Spinal cord (tissue), 10 donors: Measurements from ENCODE around the gene SH3RF3. TPM values are rescaled to one million over a fixed set of nuclear protein-coding genes. Genes with fewer than 3 reads are reported as not detected.

Experiments
- DNase-seq, 6 donors: peaks; one replicate each; pipeline versions ENCODE4 v3.0.0 to v3.0.0-alpha.2; 2013 to 2015; ENCODE audit warnings: low spot score in 6 of 6, low read depth in 4 of 6
- H3K27ac ChIP-seq: one replicate; pipeline ENCODE4 v1.5.1; 2013; ENCODE audit warnings: low read depth, low read length, control low read depth
- H3K27me3 ChIP-seq: one replicate; pipeline ENCODE4 v1.6.1; 2013; ENCODE audit warnings: low read length; ENCODE audit not compliant: control insufficient read depth, insufficient read depth
- H3K36me3 ChIP-seq: one replicate; pipeline ENCODE4 v1.6.1; 2013; ENCODE audit warnings: low read length; ENCODE audit not compliant: control insufficient read depth, insufficient read depth
- H3K4me1 ChIP-seq: one replicate; pipeline ENCODE4 v1.6.1; 2013; ENCODE audit warnings: low read length; ENCODE audit not compliant: control insufficient read depth, insufficient read depth
- H3K4me3 ChIP-seq: one replicate; pipeline ENCODE4 v1.5.1; 2013; ENCODE audit warnings: low read depth, low read length, control low read depth
- H3K9me3 ChIP-seq: one replicate; pipeline ENCODE4 v1.6.1; 2013; ENCODE audit warnings: low read length; ENCODE audit not compliant: control insufficient read depth, insufficient read depth
- WGBS: methylation state at CpG from one replicate; pipeline ENCODE4 v1.1.5; 2013; ENCODE audit warnings: missing lambda C conversion rate; ENCODE audit not compliant: insufficient coverage; 5-methylcytosine and 5-hydroxymethylcytosine counted together
- polyA plus RNA-seq, 2 donors: library from polyadenylated mRNA; unstranded; fragments of 120-200 nt; gene quantifications; one replicate each; pipeline ENCODE4 v1.2.1, GENCODE V29; 2013; ENCODE audit not compliant: insufficient read length in 2 of 2
- total RNA-seq, 2 donors: library from RNA; depleted of rRNA in 1 of 2; stranded (reverse); fragments of 120-200 nt in 1 of 2; fragments of >200 nt in 1 of 2; gene quantifications; one replicate each; pipeline versions ENCODE4 v1.2.3 to v1.2.4, GENCODE V29; 2013 to 2014
- donor health status: healthy.

The SH3RF3 gene
- total and polyA plus RNA-seq, 4 donors: 4.8 to 11.8 (median 7.8) TPM

DNA sequence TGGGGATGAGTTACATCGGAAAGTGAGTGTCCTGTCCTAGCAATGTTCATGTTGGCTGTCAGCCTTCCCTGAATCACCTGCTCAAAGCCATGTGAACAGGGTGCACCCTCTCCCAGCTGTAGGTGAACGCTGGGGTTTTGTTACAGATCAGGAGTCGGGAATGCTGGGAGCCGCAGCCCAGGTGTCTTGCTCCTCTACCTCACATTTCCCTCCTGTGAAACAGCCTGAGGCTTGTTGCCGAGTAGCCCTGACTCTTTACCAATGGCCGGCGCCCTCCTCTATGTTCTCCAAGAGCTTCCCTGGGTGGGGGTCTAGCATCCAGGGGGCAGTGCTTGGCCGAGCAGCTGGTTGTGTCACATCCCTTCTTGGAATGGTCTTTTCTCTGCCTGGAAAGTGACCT, 164.7 kb downstream of the SH3RF3 start:
- Histone ChIP-seq H3K27ac (no peak overlapping the region), H3K4me3 (no peak overlapping the region), H3K36me3 (no peaks in the 10 kb centered on the region), H3K27me3 (no peaks in the 10 kb centered on the region), H3K9me3 (no peaks in the 10 kb centered on the region), H3K4me1 (peaks cover 13% of the 10 kb centered on the region)
- WGBS: 94% methylated on average over 6 of the region's 8 CpGs
- no peak for DNase-seq

DNA sequence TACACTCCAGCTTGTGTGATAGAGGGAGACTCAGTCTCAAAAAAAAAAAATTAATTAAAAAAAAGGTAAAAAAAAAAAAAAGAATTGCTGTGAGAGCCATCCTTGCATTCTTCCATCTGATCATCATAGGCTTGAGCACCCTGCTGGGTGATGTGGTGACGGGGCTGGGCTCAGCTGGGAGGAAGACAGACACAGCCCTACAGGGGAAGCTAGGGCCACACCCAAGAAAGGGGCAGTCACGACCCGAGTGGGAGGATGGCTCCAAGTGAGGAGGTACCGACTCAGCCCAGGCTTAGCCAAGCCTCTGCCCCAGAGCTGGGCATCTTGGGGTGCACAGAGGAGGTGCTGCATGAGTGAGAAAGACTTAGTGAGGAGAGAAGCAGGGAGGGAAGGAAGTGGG, 165.5 kb downstream of the SH3RF3 start:
- no peak for DNase-seq
- H3K4me1 ChIP-seq: peaks cover 21% of the 10 kb centered on the region
- H3K27ac ChIP-seq: no peak overlapping the region
- no peak overlapping the region for H3K4me3 ChIP-seq
- H3K27me3 ChIP-seq: no peaks in the 10 kb centered on the region
- H3K36me3 ChIP-seq: no peaks in the 10 kb centered on the region
- no peaks in the 10 kb centered on the region for H3K9me3 ChIP-seq
- WGBS: 95% methylated on average over 4 of the region's 4 CpGs

DNA sequence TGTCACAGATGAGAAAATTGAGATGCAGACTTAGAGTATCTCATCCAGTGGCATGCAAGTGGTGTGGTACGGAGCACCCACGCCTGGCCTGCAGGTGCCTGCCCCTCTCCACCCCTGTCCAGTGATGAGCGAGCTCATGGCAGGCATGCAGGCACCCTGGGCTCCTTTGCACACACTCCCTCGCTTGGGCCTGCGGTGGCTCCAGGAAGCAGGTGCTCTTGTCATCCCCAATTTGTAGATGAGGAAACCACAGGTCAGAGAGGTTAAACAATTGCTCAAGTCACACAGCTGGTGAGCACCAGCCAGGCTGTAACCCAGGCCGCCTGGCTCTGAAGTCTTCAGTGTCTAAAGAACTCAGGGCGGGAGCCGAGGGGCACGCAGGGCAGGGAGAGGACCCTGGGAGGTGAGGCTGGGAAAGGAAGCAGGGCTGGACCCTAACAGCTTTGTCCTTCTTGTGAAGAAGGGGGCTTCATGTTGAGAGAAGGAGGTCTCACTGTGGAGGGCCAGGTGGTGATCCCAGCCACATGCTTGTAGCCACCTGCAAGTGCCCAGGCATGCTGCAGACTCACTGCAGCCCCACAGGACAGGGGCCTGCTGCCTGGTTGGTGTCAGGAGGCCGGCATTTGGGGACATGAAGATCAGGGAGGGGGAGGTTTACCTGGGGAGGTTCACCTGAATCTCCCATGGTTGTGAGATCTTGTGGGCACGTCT, 166.2 kb downstream of the SH3RF3 start:
- Histone ChIP-seq H3K36me3 (no peaks in the 10 kb centered on the region), H3K27me3 (no peaks in the 10 kb centered on the region), H3K4me1 (peaks cover 23% of the 10 kb centered on the region), H3K4me3 (no peak overlapping the region), H3K27ac (no peak overlapping the region), H3K9me3 (no peaks in the 10 kb centered on the region)
- DNase-seq: no peak
- WGBS: 97% methylated on average over 11 of the region's 11 CpGs

DNA sequence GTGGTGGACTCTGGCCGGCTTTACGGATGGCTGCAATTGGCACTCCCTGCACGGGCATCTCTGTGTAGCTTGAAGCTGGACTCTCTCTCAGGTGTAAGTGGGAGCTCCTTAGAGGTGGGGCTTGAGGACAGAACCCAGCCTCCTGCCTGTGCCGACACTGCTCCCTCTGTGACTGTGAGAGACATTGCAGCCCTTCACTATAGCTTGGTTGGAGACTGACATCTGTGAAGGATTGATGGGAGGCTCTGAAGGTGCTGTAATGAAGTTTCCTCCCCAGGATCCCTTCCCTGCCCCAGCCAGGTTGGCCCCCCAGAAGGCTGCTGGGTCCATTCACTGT, 166.7 kb downstream of the SH3RF3 start:
- H3K4me3 ChIP-seq: no peak overlapping the region
- no peaks in the 10 kb centered on the region for H3K9me3 ChIP-seq
- no peak overlapping the region for H3K27ac ChIP-seq
- DNase-seq: no peak
- no peaks in the 10 kb centered on the region for H3K36me3 ChIP-seq
- no peaks in the 10 kb centered on the region for H3K27me3 ChIP-seq
- 92% methylated on average over 4 of the region's 4 CpGs for WGBS
- H3K4me1 ChIP-seq: peaks cover 25% of the 10 kb centered on the region

DNA sequence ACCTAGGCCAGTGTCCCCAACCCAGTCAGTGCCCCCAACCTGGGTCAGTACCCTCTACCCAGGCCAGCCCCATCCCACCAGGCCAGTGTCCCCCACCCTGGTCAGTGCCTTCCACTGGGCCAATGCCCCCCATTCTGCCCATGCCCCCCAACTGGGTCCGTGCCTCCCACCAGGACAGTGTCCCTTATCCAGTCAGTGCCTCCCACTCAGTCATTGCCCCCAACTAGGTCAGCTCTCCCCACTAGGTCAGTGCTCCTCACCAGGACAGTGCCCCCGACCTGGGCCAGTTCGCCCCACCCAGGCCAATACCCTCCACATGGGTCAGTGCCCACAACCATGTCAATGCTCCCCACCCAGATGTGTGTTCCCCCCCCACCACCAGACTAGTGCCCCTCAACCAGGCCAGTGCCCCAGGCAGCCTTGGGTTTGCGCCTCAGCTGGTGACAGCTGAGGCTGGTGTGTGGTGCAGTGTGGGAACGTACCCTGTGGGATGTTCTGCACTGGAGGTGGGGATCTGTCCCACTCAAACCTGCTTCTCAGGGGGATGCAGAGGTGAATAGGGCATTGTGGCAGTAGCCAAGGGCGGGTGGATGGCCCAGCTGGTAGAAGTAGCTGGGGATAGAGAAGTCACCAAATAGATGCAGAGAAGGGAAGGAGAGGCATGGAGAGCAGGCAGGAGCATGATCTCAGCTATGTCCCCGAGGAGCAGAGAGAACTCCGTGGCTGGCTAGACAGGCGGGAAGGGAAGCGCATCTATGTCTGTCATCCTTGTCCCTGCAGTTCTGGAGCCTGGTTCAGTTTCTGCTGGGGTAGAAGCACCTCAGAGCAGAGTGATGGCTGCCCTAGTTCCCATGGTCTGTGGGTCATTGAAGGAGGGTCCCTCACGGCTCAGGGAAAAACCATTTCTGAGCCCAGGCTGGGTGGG, 168.8 kb downstream of the SH3RF3 start:
- H3K27ac ChIP-seq: no peak overlapping the region
- 89% methylated on average over 10 of the region's 11 CpGs for WGBS
- no peaks in the 10 kb centered on the region for H3K9me3 ChIP-seq
- no peak for DNase-seq
- peaks cover 21% of the 10 kb centered on the region for H3K4me1 ChIP-seq
- no peaks in the 10 kb centered on the region for H3K27me3 ChIP-seq
- H3K36me3 ChIP-seq: no peaks in the 10 kb centered on the region
- no peak overlapping the region for H3K4me3 ChIP-seq

DNA sequence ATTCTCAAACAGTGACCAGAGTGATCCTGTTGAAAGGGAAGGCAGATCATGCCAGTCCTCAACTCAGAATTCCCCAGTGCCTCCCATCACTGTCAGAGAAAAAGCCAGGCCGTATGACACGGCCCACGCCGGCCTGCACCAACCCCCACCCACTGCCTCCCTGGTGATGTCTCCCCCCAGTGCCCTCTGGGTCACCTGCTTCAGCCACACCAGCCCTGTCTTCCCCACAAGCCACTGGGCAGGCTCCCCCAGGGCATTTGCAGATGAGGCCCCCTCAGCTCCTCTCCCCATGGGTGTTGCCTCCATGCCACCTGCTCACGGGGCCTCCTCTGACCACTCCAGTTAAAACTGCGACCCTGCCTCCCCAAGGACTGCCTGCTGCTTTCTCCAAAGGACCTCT, 169.8 kb downstream of the SH3RF3 start:
- no peaks in the 10 kb centered on the region for H3K9me3 ChIP-seq
- WGBS: 95% methylated on average over 5 of the region's 6 CpGs
- H3K4me3 ChIP-seq: no peak overlapping the region
- no peak for DNase-seq
- H3K4me1 ChIP-seq: peaks cover 21% of the 10 kb centered on the region
- no peak overlapping the region for H3K27ac ChIP-seq
- no peaks in the 10 kb centered on the region for H3K27me3 ChIP-seq
- no peaks in the 10 kb centered on the region for H3K36me3 ChIP-seq

DNA sequence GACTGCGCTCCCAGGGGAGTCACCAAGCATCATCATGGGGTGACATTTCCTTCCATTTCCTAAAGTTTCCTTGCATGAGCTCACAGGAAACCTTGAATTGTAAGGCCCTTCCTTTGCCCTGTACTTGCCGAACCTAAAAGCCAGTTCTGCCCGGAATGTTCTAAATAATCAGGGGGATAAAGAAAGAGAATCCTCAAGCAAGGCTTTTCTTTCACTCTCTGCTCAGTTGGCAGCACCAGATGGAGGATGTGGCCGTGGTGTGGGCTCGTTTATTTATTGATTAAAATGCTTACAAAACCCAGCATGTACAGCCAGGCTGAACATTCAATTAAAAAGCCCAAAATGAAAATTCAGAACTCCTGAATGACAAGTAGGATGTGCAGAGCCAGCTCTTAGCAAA, 170.5 kb downstream of the SH3RF3 start:
- Histone ChIP-seq H3K9me3 (no peaks in the 10 kb centered on the region), H3K4me1 (peaks cover 21% of the 10 kb centered on the region), H3K27me3 (no peaks in the 10 kb centered on the region), H3K4me3 (no peak overlapping the region), H3K27ac (no peak overlapping the region), H3K36me3 (no peaks in the 10 kb centered on the region)
- peak in 2 of 6 donors; percentile 64 to 76 for DNase-seq
- WGBS: 100% methylated on average over 1 of the region's 5 CpGs

DNA sequence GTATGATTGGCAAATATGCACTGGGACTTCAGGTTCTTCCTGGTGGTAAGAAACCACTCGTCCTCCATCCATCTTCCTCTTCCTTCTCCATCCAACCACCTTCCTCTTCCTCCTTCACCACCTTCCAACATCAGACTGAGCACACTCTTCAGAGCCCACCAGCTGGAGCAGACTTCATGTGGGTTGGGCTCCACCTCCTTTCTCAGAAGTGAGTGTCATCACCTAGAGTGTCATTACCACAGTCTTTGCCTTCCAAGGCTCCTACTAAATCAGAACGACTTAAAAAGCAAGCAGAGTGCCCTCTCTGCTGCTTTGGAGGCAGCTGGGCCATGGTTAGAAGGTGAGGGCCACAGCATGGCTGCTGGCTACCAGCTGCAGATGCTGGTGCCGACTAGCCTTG, 171.6 kb downstream of the SH3RF3 start:
- 87% methylated on average over 3 of the region's 3 CpGs for WGBS
- H3K36me3 ChIP-seq: no peaks in the 10 kb centered on the region

DNA sequence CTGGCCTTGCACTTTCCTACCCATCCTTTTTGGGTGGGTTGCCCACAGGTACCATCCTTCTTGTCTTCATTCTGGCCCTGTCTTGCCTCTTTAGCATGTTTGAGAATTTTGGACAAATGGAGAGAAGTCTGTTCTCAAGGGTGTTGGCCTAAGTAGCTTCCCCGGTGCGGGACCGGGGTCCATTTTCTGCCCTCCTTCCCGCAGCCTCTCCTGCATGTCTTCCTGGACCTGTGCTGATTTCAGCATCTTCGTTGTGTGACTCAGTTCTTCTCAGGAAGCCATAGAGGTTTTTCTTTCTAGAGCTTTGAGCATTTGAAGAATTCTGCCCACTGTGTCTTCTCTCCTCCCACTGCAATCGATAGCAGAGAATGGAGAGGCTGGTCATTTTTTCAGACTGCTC, 172.7 kb downstream of the SH3RF3 start:
- no peak for DNase-seq
- WGBS: 92% methylated on average over 5 of the region's 6 CpGs
- H3K36me3 ChIP-seq: no peaks in the 10 kb centered on the region
- H3K9me3 ChIP-seq: no peaks in the 10 kb centered on the region
- H3K4me1 ChIP-seq: peaks cover 31% of the 10 kb centered on the region
- no peak overlapping the region for H3K4me3 ChIP-seq
- H3K27ac ChIP-seq: no peak overlapping the region
- H3K27me3 ChIP-seq: no peaks in the 10 kb centered on the region

More for the DNA sequence above, 171.6 kb downstream of the SH3RF3 start:
- Histone ChIP-seq H3K9me3 (no peaks in the 10 kb centered on the region), H3K27ac (no peak overlapping the region), H3K27me3 (no peaks in the 10 kb centered on the region), H3K4me3 (no peak overlapping the region), H3K4me1 (peaks cover 22% of the 10 kb centered on the region)
- DNase-seq: no peak

DNA sequence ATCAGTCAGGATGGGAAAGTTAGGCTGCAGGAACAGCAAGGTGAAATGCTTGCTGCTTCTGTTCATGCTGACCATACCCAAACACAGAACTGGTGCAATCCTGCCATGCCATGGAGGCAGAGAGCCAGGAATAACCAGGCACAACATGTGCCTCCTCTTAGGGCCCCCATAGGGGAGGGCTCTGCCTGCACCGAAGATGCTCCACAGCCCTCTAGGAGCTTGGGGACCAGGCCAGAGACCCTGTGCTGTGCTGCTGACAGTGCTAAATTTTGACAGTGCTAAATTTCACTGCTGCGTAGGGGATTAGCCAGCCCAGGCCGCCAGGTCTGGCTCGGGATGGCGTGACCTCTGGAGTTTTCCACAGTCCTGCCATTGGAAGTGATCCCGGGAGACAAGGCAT, 173.3 kb downstream of the SH3RF3 start:
- Histone ChIP-seq H3K4me1 (peaks cover 31% of the 10 kb centered on the region), H3K36me3 (no peaks in the 10 kb centered on the region), H3K27me3 (no peaks in the 10 kb centered on the region), H3K27ac (no peak overlapping the region), H3K9me3 (no peaks in the 10 kb centered on the region), H3K4me3 (no peak overlapping the region)
- WGBS: 94% methylated on average over 6 of the region's 6 CpGs
- DNase-seq: no peak
